Measurements from ENCODE around the gene RHBDD2.
"Not testable (repeated sequence)": the region's sequence is repeated elsewhere in the genome, so short reads cannot be mapped to it uniquely, and the experiment has no call there.

RHBDD2 gene

DNA sequence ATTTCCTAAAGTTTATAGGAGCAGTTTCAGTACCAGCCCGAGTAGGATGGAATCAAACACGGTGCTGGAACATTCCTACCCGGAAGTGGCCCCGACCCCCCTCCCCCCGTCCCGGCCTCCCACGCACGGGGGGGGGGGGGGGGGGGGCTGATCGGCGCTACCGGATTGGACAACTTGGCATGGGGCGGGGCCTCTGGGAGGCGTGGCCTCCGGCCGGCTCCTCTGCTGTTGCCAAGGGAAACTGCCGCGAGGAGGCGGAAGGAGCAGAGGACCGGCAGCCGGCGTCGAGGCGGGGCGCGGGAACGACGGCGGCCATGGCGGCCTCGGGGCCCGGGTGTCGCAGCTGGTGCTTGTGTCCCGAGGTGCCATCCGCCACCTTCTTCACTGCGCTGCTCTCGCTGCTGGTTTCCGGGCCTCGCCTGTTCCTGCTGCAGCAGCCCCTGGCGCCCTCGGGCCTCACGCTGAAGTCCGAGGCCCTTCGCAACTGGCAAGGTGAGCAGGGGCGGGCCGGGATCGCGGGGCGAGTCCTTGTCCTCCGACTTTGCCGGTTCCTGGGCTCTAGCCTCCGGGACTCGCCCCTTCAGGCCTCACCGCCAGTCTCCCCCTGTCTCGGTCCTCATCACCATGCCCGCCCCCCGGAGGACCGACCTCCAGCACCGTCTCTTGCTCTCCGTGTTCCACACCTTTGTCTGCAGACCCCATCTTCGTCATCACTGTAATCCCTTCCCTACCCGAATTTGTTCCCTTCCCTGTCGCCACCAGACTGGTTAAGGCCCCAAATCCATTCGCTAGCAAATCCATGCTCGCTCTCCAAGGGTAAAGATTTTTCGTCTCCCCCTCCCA, at the start of gene RHBDD2:
RHBDD2 (plus strand) TSS at position 266 of the 843 bp plus-strand sequence; CDS start at position 315, 49 bp downstream.
- DNase-seq (ENCODE audit: low spot score): peak; percentile 94

DNA sequence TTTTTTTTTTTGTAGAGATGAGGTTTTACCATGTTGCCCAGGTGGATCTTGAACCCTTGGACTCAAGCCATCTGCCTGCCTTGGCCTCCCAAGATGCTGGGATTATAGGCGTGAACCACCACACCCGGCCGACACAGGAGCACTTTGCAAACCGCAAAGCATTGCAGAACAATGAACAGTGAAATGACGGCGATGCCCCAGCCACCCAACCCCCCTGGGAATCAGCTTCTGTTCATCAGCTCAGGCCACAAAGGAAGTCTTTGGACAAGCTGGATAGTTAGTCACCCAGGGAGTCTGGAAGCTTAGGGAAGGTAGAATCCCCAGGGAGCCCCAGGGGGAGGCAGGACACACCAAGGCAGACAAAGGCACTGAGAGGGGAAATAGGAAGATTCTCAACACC, 49.2 kb upstream of the RHBDD2 start:
- DNase-seq (ENCODE audit: low spot score): peak; percentile 47

DNA sequence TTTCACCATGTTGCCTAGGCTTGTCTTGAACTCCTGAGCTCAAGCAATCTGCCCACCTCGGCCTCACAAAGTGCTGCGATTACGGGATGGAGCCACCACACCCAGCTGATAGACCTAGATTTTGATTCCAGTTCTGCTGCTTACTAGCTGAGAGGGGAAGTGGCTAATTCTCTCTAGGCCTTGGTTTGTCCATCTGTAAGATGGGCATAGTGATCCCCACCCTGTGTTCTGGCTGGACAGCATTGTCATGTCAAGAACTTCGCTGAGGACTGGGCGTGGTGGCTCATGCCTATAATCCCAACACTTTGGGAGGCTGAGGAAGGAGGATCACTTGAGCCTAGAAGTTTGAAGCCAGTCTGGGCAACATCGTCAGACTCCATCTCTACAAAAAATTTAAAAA, 47.9 kb upstream of the RHBDD2 start:
- DNase-seq (ENCODE audit: low spot score): no peak

DNA sequence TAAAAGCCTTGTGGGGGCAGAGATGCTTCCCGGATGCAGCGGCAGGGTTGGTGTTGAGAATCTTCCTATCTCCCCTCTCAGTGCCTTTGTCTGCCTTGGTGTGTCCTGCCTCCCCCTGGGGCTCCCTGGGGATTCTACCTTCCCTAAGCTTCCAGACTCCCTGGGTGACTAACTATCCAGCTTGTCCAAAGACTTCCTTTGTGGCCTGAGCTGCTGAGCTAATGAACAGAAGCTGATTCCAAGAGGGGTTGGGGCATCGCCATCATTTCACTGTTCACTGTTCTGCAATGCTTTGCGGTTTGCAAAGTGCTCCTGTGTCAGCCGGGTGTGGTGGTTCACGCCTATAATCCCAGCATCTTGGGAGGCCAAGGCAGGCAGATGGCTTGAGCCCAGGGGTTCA, 45.2 kb upstream of the RHBDD2 start:
- DNase-seq (ENCODE audit: low spot score): not testable (repeated sequence)

DNA sequence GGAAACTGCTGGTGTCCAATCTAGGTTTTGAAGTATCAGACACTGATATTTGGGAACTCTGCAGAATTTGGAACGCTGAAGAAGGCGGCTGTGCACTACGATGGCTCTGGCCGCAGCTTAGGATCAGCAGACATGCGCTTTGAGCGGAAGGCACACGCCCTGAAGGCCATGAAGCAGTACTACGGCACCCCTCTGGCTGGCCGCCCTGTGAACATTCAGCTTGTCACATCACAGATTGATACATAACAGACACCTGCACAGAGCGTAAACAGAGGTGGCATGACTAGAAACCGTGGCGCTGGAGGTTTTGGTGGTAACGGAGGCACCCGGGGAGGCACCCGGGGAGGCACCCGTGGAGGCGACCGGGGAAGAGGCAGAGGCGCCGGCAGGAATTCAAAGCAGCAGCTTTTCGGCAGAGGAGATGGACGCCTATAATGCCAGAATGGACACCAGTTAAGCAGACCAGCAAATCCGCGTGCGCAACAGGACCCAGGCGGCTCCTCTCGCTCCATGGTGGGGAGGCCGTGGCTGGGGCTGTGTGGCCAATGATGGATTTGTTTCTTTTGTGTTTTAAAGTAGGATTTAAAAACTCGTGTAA, 43.0 kb upstream of the RHBDD2 start:
- no peak for DNase-seq (ENCODE audit: low spot score)

DNA sequence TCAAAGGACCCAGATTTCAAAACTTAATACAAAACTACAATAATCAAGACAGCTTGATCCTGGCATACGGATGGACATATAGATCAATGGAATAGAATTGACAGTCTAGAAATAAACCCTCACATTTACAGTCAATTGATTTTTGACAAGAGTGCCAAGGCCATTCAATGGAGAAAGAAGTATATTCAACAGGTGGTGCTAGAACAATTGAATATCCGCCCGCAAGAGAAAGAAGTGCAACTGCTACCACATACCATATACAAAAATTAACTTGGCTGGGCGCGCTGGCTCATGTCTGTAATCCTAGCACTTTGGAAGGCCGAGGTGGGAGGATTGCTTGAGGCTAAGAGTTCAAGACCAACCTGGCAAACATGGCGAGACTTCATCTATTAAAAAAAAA, 42.0 kb upstream of the RHBDD2 start:
- no peak for DNase-seq (ENCODE audit: low spot score)

DNA sequence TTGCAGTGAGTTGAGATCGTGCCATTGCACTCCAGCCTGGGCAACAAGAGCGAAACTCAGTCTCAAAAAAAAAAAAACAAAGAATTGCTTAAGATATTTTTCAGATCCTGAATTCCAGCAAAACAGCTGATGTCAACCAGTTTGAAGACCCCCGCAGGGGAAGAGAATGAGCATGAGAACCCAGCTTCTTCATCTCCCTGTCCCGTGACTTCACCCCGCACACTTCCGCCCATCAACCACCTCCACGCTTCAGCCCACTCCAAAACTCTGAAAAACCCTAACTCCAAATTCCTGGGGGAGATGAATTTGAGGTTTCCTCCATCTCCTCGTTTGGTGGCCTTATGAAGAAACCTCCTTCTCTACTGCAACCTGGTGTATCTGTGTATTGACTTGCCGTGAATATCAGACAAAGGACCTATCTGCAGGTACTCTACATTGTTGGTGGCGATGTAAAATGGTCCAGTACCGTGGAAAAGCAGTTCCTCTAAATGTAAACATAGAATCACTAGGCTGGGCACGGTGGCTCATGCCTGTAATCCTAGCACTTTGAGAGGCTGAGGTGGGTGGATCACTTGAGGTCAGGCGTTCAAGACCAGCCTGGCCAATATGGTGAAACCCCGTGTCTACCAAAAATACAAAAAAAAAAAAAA, 40.4 kb upstream of the RHBDD2 start:
- DNase-seq (ENCODE audit: low spot score): not testable (repeated sequence)

DNA sequence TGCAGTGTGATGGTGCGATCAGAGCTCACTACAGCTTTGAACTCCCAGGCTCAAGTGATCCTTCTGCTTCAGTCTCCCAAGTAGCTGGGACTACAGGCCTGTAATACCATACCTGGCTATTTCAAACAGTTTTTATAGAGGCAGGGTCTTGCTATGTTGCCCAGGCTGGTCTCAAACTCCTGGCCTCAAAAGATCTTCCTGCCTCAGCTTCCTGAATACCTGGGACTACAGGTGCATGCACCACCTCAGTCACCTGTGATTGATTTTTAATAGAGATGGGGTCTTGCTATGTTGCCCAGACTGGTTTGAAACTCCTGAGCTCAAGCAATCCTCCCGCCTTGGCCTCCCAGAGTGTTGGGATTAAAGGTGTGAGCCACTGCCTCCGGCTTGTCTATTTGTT, 38.8 kb upstream of the RHBDD2 start:
- no peak for DNase-seq (ENCODE audit: low spot score)

DNA sequence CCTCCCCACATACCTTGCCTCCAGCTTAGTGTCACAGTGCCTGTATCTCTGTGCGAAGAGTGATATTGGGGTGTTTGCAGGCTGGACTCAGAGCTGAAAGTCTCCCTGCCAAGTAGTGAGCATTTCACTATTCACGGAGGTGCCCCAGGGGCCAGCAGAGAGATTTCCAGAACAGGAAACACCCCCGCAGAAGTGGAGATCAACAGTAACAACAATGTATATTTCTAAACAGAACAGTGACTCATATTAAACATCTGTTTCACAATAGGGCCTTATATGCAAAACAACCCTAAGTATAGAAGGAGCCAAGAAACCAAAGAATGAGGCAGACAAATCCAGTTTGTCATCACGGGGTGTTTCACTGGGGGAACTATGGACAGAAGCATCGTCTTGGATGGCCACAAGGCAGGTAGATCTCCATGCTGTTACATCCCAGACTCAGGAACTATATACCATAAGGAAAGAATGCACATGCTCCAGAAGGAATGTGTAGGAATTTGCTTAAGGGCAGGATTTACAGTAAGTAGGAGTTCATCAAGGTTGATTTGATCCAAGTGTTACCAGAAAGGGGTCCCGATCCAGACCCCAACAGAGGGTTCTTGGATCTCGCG, 35.9 kb upstream of the RHBDD2 start:
- no peak for DNase-seq (ENCODE audit: low spot score)

DNA sequence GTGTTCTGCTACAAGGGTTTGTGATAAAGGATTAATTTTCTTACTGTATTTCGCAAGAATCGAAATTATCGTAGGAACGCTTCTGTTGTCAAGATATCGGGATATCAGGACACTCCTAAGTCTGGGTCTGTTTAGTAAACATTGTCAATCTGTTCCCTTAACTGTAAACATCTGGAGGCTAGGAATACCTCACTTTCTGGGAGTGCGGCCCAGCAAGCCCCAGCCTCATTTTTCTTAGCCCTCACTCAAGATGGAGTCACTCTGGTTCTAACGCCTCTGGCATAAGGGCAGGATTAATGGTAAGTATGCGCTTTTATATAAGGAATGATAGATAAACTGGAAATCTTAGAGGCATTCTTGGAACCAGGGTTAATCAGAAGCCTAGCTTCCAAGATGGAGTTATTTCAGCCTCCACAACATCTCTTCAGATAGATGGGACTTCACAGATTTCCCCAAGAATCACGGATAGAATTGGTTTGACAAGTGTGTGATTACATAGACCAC, 35.2 kb upstream of the RHBDD2 start:
- no peak for DNase-seq (ENCODE audit: low spot score)

DNA sequence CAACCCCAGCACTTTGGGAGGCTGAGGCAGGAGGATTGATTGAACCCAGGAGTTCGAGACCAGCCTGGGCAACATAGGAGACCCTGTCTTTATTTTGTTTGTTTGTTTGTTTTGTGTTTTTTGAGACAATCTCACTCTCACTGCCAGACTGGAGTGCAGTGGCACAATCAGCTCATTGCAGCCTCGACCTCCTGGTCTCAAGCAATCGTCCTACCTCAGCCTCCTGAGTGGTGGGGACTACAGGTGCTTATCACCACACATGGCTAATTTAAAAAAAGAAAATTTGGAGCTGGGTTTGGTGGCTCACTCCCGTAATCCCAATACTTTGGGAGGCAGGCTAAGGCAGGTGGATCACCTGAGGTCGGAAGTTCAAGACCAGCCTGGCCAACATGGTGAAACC, 34.7 kb upstream of the RHBDD2 start:
- DNase-seq (ENCODE audit: low spot score): no peak

DNA sequence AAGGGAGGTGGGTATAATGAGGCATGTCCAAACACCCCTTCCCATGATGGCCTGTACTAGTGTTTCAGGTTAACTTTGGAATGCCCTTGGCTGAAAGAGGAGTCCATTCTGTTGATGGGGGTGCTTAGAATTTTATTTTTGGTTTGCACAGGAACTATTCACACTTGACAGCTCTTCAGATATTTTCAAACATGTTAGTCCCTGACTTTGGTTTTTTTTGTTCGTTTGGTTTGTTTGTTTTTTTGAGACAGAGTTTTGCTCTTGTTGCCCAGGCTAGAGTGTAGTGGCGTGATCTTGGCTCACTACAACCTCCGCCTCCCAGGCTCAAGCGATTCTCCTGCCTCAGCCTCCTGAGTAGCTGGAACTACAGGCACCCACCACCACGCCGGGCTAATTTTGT, 33.7 kb upstream of the RHBDD2 start:
- DNase-seq (ENCODE audit: low spot score): not testable (repeated sequence)

DNA sequence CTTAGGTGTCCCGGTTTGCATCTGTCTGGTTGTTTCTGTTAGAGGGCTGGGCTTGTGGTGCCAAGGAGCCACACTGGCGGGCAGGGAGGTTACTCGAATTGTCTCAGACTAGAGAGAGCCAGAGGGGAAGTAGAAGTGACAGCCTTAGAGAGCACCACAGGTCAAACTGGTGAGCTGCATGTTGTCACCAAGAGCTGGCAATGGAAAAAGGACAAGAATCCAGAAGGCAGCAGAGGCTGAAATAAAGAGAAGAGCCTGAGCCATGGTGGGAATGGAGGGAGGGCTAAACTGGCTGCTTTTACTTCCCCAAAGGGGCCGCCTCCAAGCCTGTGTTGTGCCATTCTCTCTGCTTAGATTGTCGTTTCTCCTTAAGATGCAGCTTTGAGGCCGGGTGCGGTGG, 31.1 kb upstream of the RHBDD2 start:
- no peak for DNase-seq (ENCODE audit: low spot score)

DNA sequence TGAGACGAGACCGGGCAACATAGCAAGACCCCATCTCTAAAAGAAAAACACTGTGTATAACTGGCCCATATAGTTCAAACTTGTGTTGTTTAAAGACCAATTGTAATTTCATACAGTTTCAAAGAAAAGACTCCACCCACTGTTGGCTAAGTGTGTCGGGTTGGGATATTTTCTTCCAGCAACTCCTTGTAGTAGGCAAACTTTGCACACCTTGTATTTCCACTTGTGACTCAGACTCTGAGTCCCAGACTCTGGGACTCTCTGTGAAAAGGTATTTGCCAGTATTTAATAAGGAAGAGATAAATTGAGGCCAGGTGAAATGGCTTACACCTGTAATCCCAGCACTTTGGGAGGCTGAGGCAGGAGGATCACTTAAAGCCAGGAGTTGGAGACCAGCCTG, 29.3 kb upstream of the RHBDD2 start:
- no peak for DNase-seq (ENCODE audit: low spot score)

DNA sequence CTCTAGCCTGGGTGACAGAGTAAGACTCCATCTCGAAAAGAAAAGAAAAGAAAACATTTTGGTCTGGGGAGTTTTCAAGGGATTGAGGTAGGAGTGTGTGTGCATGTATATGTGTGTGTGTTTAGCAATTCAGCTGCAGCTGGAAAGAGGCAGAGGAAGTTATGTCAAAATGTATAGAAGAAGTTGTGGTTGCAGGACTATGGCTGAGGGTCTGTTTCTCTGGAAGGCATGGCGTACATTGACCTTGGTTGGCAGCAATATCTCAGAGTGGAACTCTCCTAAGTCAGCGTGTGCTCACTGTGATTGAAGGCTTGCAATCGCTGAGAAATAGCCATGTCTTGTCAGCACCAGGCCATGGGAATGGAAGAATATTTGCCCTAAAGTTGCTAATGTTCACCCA, 28.6 kb upstream of the RHBDD2 start:
- DNase-seq (ENCODE audit: low spot score): no peak

DNA sequence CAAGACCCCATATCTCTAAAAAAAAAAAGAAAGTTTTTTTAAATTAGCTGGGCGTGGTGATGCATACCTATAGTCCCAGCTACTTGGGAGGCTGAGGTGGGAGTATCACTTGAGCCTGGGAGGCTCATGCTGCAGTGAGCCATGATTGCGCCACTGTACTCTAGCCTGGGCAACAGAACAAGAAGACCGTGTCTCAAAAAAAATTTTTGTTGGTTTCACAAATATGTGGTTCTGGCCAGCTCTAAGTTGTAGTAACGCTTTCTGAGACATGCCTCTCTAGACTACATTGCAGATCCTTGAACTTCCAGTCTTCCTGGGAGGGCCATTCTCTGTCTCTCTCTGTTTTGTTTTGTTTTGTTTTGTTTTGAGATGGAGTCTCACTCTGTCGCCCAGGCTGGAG, 24.6 kb upstream of the RHBDD2 start:
- DNase-seq (ENCODE audit: low spot score): no peak

DNA sequence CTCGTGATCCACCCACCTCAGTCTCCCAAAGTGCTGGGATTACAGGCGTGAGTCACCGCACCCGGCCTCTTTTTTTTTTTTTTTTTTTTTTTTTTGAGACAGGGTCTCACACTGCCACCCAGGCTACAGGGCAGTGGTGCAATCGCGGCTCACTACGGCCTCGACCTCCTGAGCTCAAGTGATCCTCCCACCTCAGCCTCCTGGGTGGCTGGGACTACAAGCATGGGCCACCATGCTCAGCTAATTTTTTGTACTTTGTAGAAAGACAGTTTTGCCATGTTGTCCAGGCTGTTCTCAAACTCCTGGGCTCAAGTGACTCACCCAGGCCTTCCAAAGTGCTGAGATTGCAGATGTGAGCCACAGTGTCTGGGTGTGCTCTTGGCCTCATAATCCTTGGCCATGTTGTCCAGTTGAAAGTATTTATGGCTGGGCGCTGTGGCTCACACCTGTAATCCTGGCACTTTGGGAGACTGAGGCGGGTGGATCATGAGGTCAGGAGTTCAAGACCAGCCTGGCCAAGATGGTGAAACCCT, 24.0 kb upstream of the RHBDD2 start:
- not testable (repeated sequence) for DNase-seq (ENCODE audit: low spot score)

DNA sequence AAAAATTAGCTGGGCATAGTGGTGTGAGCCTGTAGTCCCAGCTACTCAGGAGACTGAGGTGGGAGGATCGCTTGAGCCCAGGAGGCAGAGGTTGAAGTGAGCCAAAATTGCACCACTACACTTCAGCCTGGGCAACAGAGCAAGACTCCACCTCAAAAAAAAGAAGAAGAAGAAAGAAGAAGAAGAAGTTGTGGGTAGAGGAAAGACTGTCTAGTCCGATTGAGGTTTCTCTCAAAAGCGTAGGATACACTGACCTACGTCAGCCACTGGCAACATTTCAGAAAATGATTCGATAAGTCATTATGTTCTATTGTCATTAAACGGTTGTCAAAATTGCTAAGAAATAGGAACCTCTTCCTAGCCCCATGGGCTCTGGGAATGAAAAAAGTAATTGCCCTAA, 22.3 kb upstream of the RHBDD2 start:
- no peak for DNase-seq (ENCODE audit: low spot score)

DNA sequence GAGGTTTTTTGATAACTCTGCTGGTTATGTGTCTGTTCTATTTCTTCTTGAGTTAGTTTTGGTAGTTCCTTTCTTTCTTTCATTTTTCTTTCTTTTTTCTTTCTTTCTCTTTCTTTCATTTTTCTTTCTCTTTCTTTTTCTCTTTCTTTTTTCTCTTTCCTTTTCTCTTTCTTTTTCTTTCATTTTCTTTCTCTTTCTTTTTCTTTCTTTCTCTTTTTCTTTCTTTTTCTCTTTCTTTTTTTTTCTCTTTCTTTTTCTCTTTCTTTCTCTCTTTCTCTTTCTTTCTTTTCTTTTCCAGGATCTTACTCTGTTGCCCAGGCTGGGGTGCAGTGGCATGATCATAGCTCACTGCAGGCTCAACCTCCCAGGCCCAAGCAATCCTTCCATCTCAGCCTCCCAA, 20.4 kb upstream of the RHBDD2 start:
- DNase-seq (ENCODE audit: low spot score): no peak

DNA sequence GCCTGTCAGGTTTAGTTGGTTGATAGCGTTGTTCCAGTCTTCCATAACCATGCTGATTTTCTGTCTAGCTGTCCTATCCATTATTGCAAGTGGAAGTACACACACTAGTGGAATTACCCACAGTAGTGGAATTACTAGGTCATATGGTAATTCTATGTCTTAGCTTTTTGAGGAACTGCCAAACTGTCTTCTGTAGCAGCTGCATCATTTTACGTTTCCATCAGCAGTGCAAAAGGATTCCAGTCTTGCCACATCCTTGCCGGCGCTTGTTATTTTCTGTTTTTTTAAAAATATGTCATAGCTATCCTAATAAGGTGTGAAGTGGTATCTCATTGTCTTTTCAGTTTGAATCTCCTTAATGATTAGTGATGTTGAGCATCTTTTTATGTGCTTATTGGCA, 17.2 kb upstream of the RHBDD2 start:
- DNase-seq (ENCODE audit: low spot score): no peak

DNA sequence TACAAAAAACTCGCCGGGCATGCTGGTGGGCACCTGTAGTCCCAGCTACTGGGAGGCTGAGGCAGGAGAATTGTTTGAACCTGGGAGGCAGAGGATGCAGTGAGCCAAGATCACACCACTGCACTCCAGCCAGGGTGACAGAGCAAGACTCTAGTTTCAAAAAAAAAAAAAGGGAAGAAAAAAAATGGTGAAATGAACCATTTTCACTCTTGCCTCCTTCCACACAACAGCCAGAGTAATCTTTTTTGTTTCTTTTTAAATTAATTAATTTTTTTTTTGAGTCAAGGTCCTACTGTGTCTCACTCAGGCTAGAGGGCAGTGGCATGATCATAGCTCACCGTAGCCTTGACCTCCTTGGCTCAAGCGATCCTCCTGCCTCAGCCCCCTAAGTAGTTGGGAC, 14.6 kb upstream of the RHBDD2 start:
- not testable (repeated sequence) for DNase-seq (ENCODE audit: low spot score)

DNA sequence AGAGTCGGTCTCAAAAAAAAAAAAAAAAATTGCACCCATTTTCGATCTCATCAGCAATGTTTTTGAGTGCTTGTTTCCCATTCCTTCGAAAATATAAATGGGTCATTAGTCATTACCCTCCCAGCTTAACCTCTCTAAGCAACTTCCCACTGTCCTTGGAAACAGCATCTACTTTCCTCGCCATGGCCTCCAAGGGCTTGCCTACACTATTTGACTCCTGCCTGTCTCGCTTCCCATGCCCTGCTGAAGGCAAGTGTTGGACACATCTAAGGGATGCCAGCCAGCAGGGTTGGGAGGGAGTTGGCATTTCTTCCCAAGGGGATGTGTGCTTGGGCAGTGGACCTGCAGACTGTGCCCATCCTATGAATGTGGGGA, 12.7 kb upstream of the RHBDD2 start:
- no peak for DNase-seq (ENCODE audit: low spot score)

Data from kidney tubule cell (primary cell).